T1000 (cell line): ENCODE data around the gene AK6.
"Not testable (repeated sequence)": the region's sequence is repeated elsewhere in the genome, so short reads cannot be mapped to it uniquely, and the experiment has no call there.

Experiments used
- DNase-seq: peaks from one replicate; lab custom pipeline; 2025; ENCODE audit warnings: mixed read lengths; lab: John Stamatoyannopoulos, UW

Gene AK6

DNA sequence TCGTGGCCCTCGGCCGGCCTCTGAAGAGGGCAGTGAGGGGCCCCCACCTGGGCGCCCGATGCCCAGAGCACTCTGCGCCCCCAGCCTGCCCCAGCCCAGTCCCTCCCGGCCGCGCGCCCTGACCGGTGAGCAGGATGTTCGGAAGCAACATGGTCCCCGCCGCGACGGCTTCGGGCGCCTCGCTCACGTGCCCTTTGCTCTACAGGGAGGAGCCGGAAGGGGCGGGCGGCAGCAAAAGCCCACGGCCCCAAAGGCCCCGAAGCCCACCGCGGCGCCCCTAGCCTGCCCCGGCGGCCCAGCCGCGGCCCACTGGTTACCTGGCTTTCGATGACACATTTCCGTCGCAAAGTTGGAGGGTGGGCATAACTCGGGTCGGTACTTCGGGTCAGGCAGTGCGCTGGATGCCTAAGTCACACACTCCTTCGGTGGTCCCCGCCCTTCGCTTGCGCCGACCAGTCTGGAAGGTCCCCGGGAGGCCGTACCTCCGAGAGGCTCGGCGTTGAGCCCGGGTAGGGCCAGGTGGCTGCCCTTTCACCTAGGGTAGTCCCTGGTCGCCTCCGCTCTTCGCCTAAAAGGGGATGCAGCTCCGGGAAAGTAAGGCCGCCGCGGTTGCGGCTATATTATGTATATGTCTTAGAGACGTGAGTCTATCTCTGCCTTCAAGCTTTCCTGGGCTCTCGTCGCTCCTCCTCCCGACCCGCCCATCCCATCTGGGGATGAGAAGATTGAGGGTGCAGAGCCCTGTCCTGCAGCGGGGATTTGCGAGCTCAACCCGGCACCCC is at the start of gene AK6, which contains the start of the genes RAD17 and TAF9:
Gene AK6 (minus strand): TSS at position 181 of the 782 bp plus-strand sequence. CDS start 30 bp downstream, at position 151.
Gene RAD17 (plus strand): TSS at position 479 of the 782 bp plus-strand sequence. CDS start 2,391 bp downstream, outside the sequence.
Gene TAF9 (minus strand): TSS at position 181 of the 782 bp plus-strand sequence. CDS start 3,783 bp downstream, outside the sequence.
- DNase-seq = peak; percentile 93

DNA sequence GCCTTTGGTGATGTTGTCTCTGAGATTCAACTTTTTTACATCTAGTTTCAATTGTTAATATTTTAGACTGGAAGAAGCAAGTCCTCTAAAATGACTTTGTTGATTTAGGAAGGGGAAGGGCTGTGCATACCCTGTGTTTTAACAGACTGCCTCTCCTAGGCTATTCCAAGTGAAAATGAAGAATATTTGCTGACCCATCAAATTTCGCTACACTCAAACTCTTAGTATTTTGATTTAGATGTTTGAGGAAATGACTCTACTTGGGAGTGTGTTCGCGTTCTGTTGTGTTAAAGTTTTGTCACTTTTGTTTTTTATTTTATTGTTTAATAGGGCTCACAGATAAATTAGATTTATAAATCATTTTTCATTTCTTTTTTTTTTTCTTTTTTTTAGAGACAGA is 49.2 kb upstream of the AK6 start:
- no peak for DNase-seq

DNA sequence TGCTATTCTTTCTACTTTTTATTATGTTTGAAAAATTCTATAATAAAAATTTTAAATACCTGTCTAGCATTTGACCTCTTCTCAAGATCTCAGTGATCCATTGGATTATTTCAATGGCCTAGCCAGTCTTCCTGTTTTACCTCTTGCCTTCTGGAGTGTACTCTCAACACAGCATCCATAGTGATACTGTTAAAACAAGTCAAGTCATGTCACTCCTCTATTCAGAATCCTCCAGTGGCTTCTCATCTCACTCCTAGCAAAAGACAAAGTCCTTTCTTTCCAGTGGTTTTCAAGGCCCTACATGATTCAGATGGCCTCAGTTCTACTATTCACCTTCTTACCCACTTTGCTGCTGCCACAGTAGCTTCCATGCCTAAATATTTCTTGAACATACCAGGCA is 47.4 kb upstream of the AK6 start:
- DNase-seq = no peak

DNA sequence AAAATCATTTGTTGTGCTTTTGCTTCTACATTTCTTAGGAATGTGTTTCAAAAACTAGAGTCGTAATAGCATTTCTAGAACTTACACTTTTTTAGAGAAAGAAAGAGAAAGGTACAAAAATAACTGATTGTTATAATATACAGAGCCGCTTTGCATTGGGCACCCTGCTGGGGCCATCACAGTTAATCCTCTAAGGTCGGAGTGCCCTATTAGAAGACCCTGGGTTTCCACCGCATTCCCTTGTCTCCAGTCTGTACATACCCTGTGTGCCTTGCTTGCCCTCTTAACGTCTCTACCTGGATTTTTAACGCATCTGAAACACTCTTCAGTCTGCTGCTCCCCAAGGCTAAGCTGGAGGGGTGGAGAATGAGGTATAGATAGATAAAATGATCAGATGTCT is 46.9 kb upstream of the AK6 start:
- no peak for DNase-seq

DNA sequence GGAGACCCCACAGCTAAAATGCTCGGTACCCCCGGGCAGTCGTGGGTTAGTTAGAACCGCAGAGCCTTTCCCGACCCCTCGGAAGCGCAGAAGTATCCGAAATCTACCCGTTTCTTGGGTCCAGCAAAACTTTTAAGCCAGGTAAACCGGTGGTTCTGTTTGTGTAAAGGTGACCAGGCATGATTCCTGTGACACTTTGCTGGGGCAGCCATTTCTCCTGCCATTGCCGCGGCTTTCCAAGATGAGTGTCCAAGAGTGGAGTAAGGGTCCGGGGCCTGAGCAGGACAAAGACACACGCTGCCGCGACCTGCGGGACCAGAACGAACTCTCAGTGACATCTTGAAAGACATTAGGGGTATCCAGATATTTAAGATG is 46.3 kb upstream of the AK6 start:
- no peak for DNase-seq

DNA sequence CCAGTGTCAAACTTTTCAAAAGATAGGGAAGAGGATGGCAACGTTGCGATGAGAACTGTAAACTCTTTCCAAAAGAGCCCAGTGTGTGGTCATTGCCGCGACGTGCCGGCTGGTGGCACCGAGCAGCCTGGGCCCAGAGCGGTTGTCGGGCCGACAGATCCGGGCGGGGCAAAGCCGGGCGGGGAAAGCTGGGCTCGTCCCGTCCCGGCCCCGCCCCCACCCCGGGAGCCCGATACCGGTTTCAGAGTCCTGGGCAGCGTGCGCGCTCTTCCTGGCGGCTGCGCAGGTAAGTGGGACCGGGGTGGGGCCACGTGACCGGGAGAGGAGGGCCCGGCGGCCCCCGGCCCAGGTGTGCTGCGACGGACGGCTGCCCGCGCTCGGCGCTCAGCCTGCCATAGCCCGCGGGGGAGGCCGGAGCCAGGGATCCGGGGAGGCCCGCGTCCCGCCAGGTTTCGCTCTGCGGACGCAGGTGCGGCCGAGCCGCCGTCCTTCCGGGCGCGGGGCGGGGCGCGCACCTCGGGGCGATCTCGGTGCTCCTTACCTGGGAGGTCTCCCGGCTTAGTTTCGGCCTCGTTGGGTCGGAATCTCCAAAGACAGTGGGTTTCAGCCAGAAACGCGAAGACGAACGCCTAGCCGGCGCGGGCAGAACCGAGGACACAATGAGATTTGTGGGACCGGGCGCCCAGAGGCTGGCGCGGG is 45.7 kb upstream of the AK6 start, which contains the start of gene MARVELD2:
Gene MARVELD2 (plus strand): TSS at position 232 of the 699 bp plus-strand sequence. CDS start 4,270 bp downstream, outside the sequence.
- no peak for DNase-seq

DNA sequence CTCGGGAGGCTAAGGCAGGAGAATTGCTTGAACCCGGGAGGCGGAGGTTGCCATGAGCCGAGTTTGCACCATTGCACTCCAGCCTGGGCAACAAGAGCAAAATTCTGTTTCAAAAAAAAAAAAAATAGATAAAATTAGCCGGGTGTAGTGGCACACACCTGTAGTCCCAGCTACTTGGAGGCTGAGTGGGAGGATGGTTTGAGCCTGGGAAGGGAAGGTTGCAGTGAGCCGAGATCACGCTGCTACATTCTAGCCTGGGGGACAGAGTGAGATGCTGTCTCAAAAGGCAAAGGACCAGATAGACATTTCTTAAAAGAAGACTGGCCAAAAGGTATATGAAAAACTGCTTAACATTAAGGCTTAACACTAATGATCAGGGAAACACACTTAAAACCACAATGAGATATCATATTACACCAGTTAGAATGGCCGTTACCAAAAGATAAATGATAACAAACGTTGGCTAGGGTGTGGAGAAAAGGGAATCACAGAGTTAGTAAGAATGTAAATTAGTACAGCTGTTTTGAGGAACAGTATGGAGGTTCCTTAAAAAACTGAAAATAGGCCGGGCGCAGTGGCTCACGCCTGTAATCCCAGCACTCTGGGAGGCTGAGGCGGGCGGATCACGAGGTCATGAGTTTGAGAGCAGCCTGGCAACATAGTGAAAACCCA is 35.5 kb upstream of the AK6 start:
- no peak for DNase-seq

DNA sequence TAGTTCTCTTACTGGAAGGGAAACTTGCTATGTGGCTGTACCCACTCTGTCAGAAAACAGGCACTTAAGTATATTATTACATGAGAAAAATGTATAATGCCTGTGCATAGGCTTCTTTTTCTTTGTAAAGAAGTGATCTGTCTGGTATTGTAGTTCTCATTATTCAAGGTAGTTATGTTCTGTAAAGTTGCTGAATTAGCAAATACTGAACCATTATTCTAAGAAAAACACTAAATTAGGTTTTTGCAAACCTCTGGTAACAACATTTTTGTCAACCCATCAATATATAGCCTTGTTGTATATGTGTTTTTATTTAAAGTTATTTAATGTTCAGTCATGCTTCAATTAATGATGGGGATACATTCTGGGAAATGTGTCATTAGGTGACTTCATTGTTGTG is 9.1 kb upstream of the AK6 start:
- no peak for DNase-seq

DNA sequence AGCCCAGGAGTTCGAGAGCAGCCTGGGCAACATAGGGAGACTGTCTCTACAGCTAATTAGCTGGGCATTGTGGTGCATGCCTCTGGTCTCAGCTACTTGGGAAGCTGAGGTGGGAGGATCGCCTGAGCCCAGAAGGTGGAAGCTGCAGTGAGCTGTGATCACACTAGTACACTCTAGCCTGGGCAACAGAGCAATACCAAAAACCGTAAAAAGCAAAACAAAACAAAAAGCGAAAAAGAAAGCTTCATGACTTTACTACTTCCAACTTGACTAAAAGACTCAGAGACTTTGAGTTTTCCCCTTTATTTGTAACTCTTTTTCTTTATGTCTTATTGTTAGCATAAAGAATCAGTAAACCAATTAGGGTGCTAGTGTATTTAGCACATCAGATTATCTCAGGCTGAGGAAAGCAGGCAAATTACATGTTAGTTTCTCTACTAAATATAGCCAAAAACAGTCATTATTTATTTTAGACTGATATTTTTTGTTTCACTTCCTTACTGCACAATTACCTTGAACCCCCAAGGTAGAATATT is 5.7 kb upstream of the AK6 start:
- DNase-seq = no peak

DNA sequence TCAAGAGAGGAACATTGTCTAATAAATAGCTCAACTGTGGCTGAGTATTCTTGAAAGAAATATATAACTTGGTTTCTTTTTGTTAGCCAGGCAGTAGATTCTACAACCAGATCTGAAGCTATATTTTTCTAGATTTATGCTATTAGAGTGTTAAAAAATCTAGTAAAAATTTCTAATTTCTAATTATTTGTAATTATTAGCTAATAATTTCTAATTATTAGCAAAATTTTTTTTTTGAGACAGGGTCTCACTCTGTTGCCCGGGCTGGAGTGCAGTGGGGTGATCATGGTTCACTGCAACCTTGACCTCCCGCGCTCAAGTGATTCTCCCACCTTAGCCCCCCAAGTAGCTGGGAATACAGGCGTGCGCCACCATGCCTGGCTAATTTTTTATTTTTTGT is 3.1 kb upstream of the AK6 start:
- no peak for DNase-seq

DNA sequence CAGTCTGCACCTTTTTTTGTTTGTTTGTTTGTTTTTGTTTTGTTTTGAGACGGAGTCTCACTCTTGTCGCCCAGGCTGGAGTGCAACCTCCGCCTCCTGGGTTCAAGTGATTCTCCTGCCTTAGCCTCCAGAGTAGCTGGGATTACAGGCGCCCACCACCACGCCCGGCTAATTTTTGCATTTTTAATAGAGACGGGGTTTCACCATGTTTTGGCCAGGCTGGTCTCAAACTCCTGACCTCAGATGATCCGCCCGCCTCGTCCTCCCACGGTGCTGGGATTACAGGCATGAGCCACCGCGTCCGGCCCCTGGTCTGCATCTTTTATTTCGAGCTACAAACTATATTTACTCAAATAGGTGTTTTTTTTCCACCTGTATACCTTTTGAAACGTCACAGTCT is 1.0 kb upstream of the AK6 start:
- not testable (repeated sequence) for DNase-seq

DNA sequence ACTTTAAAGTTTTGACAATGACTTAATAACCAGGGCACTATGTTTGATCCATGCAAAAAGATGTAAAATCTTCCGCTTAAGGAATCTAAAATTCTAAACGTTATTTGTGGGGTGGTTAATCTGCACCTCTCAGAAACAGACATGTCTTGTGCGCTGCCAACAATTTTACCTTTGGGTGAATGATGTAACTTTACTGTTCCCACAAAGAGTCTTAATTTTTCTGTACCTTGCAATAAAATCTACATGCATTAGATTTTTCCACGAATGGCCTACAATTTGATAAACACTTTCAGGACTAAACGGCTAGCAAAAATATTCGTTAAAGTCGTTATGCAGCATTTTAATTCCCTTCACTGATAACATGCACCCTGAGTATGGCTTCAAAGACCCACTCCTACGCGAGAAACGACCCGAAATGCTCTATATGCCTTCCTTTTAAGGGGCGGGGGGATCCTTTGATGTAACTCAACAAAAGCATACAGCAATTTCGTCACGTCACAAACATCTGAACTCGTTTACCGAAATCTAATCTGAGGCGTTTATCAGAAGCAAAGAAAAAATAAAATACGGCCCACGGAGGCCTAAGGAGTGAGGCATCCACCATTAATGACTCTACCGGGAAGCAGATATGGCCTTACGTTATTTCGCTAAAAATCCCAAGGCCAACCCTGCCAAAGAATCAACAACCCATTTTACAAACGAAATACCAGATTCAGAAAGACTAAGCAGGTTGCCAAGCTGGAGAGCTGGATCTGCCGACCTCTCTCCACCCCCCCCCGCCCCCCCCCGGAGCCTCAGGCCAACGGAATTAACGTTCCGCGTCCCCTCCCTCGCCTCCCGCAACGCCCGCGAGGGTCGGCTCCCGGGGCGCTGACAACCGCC is 621 bp downstream of the AK6 start:
- DNase-seq = no peak

DNA sequence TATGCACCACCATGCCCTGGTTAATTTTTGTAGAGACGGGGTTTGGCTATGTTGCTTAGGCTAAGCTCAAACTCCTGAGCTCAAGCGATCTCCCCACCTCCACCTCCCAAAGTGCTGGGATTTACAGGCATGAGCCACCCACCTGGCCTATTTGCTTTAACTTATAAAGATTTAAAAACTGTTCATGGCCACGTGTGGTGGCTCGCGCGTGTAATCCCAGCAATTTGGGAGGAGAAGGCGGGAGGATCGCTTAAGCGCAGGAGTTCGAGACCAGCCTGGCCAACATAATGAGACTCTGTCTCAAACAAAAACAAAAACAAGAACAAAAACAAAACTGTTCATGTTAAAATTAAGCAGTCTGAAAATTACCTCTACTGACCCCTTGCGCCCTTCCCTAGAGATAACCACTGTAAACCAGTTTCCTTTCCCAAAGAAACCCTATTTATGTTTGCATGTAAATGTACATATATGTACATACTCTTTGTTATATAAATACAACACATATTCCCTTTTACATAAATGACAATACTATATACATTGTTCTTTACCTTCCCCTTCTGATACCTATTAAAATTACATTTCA is 1.5 kb downstream of the AK6 start:
- no peak for DNase-seq

DNA sequence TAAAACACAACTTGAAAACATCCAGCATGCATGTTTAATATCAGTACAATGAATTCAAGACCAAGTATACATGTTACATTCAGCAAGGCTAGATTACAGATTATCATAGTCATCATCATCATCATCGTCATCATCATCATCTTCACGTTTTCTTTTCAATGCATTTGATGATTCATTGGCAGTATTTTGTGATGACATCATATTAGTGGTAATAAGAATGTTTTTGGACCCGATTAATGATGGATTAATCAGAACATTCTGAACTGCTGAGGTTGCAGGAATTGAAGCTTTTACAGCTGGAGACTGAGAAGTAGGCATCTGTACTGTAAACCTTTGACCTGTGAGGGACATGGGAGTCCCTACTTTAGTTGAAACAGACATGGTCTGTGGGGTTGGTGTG is 4.5 kb downstream of the AK6 start:
- no peak for DNase-seq

DNA sequence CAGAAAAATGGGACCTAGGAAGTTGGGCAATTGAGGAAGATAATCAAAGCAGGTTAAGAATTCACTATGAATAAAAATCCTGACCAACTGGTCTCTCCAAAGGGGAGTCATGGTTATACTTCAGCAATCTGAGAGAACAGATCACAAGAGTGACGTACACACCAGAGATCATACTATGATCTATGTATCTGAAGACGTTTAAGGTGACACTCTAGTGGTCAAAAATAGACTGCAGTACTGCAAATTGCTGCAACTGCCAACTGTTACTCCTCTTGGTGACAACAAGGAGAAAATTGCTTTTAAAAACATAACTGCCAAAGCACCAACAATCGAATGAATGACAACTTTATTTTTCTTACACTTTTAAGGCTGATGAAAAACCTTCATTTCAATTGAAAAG is 4.9 kb downstream of the AK6 start:
- no peak for DNase-seq

DNA sequence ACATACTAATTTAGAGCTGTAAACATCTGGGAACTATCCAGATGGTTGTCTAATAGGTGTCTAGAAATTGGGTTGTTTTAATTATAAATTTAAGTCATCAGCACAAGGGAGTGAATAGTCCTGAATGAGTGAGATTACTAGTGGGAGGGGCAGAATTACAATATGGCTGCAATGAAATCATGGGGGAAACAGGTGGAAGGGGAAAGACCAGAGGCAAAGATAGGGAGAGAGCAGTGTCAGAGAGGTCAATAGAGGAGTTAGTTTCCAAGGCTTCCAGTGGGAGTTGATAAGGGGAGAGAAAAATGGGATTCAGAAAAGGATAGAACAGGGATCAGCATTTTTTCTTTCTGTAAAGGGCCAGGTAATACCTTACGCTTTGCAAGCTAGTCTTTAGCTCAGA is 8.9 kb downstream of the AK6 start:
- DNase-seq = no peak

DNA sequence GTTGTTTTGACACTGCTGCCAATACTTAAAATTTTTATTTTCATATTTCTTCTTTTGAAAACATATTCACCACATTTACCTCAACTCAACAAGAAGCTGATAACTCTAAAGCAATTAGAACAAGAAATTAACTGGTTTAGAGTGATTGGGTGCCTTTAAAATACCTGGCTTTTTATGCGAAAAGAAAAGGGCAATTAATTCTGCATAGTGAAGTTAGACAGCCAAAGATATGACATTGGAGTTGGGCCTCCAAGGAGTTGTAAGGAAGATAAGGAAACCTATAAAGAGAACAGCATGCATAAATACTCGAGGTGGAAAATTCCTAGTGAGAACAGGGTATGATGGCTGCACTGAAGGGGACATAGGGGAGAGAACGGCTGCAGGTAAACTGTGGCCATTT is 9.6 kb downstream of the AK6 start:
- DNase-seq = no peak

DNA sequence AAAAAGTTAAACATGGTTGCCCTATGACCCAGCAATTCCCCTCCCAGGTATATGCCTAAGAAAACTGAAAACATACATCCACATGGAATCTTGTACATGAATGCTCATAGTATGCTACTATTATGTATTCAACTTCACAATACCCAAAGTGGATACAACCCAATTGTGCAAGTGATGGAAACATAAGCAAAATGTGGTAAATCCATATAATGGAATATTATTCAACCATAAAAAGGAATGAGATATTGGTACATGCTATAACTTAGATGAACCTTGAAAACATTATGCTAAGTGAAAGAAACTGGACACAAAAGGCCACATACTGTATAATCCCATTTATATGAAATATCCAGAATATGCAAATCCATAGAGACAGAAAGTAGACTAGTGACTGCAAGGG is 18.7 kb downstream of the AK6 start:
- DNase-seq = no peak

DNA sequence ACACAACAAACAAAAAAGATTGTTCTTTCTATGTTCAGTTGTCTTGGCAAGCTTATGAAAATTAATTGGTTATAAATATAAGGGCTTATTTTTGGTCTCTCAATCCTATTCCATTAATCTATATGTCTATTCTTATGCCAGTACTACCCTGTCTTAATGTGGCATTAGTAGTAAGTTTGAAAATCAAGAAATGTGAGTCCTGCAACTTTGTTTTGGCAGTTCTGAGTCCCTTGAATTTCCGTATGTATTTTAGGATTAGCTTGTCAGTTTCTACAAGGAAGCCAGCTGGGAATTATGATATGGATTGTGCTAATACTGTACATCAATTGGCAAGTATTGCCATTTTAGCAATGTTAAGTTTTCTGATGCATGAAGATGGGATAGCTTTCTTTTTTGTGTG is 26.2 kb downstream of the AK6 start:
- DNase-seq = no peak

DNA sequence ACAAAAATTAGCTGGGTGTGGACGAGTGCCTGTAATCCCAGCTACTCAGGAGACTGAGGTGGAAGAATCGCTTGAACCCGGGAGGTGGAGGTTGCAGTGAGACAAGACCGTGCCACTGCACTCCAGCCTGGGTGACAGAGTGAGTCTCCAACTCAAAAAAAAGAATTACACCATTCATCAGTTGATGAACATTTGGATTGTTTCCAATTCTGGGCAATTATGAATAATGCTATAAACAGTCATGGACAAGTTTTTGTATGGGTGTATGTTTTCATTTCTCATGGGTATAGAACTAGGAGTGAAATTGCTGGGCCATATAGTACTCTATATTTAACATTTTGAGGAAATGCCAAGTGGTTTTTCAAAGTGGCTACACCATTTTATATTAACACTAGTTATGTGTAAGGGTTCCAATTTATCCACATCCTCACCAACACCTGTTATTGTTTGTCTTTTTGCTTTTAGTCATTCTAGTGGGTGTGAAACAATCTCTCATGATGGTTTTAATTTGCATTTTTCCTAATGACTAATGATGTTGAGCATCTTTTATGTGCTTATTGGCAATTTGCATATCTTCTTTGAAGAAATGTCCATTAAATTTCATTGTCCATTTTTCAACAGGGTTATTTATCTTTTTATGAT is 27.7 kb downstream of the AK6 start:
- no peak for DNase-seq
